NB4 (cell line): ENCODE measurements around the gene PGR.

Source experiments
- CTCF ChIP-seq: IDR thresholded peaks from one replicate; pipeline ENCODE4 v1.5.1; 2012; ENCODE audit warnings: low read depth, low read length
- MAX ChIP-seq: IDR thresholded peaks from 2 replicates; pipeline ENCODE4 v1.6.1; 2011; ENCODE audit warnings: low read depth, low read length
- MYC ChIP-seq: IDR thresholded peaks from 2 replicates; pipeline ENCODE4 v1.6.1; 2011; ENCODE audit warnings: low read depth, low read length
- POLR2A ChIP-seq: IDR thresholded peaks from 2 replicates; pipeline ENCODE4 v1.6.1; 2011; ENCODE audit warnings: mild to moderate bottlenecking; ENCODE audit not compliant: insufficient read length; ENCODE audit errors: extremely low read depth

- TF ChIP-seq POLR2A: no peak
- TF ChIP-seq CTCF: no peak
- no peak for TF ChIP-seq MAX
- no peak for TF ChIP-seq MYC
These were observed 76.1 kb downstream of the PGR start for GRCh38 chr11:101053492-101053891.
